Esophagus muscularis mucosa (tissue), 4 donors: ENCODE data around the gene ATAD1. TPM values are rescaled to one million over a fixed set of nuclear protein-coding genes. Genes with fewer than 3 reads are reported as not detected.
"Not testable (repeated sequence)": the region's sequence is repeated elsewhere in the genome, so short reads cannot be mapped to it uniquely, and the experiment has no call there.

Experiments used
- DNase-seq: peaks from one replicate; pipeline ENCODE4 v3.0.0-alpha.2; 2017; ENCODE audit errors: extremely low spot score
- H3K27ac ChIP-seq, 4 donors: fragments of 200-600 bp; sonication (generic); replicated peaks in 1 of 4; 1 replicate in 3 of 4; 2 replicates in 1 of 4; pipeline ENCODE4 v1.5.1; 2016 to 2019; ENCODE audit warnings: mild to moderate bottlenecking in 1 of 4
- H3K27me3 ChIP-seq, 4 donors: fragments of 200-600 bp; sonication (generic); one replicate each; pipeline versions ENCODE4 v1.5.1 to v1.6.0; 2016 to 2019
- H3K36me3 ChIP-seq, 4 donors: fragments of 200-600 bp; sonication (generic); one replicate each; pipeline ENCODE4 v1.5.1; 2016 to 2019
- H3K4me1 ChIP-seq, 4 donors: fragments of 200-600 bp; sonication (generic); one replicate each; pipeline ENCODE4 v1.5.1; 2016 to 2019
- H3K4me3 ChIP-seq, 4 donors: fragments of 200-600 bp; sonication (generic); 1 replicate in 2 of 4; 2 replicates in 2 of 4; pipeline ENCODE4 v1.5.1; 2016 to 2019; ENCODE audit warnings: mild to moderate bottlenecking in 4 of 4, moderate library complexity in 1 of 4
- H3K9me3 ChIP-seq, 4 donors: fragments of 200-600 bp; sonication (generic); 1 replicate in 3 of 4; 2 replicates in 1 of 4; pipeline ENCODE4 v1.5.1; 2016 to 2019
- EP300 ChIP-seq: sonication (generic); formaldehyde crosslinking; IDR thresholded peaks from one replicate; pipeline ENCODE4 v1.6.1; 2017; ENCODE audit warnings: antibody characterized with exemption
- POLR2A ChIP-seq: fragments of 450-650 bp; IDR thresholded peaks from one replicate; pipeline ENCODE4 v1.6.1; 2017; ENCODE audit warnings: antibody characterized with exemption, moderate library complexity, mild to moderate bottlenecking, low read depth
- POLR2AphosphoS5 ChIP-seq, 2 donors: sonication (generic); formaldehyde crosslinking; IDR thresholded peaks; one replicate each; pipeline ENCODE4 v1.6.1; 2017; ENCODE audit warnings: antibody characterized with exemption in 2 of 2
- WGBS: methylation state at CpG from one replicate; pipeline ENCODE4 v1.1.5; 2018; 5-methylcytosine and 5-hydroxymethylcytosine counted together
- intact Hi-C: fragments of 100-400 bp; cut with DNase I; formaldehyde crosslinking; loops from one replicate; pipeline ENCODE4 v1.15.1; 2023
- total RNA-seq, 4 donors: library from RNA; depleted of rRNA; stranded (reverse); fragments of >200 nt; gene quantifications; one replicate each; pipeline versions ENCODE4 v1.1.0 to v1.2.1, GENCODE V29; 2016
- TF ChIP-seq, protein P1 (sequence below), 3 experiments: fragments of 200-600 bp in 2 of 3; fragments of 450-650 bp in 1 of 3; sonication (generic) in 2 of 3; IDR thresholded peaks; one replicate each; pipeline ENCODE4 v1.5.1; 2017 to 2019; ENCODE audit warnings: antibody characterized with exemption in 3 of 3, mild to moderate bottlenecking in 2 of 3, moderate library complexity in 1 of 3

The ATAD1 gene
- total RNA-seq, 4 donors from 2014 or later = 29.1 to 41.3 (median 36.1) TPM

DNA sequence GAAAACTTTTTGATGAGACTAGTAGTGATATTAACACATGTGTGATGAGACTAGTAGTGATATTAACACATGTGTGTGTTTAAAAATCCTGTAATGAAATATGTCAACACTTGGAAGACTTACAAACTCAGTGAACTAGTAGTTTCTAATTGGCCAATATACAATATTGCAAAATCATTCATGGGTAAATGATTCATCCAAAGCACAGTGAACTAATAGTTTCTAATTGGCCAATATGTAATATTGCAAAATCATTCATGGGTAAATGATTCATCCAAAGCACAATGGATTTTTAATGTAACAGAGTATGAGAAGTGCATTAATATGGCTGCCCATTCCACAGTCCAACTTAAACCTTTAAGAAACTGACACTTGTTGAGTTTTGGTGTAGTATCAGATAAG, 77.8 kb downstream of the ATAD1 start:
- no peak overlapping the region for H3K4me3 ChIP-seq
- H3K9me3 ChIP-seq = no peaks in the 10 kb centered on the region
- intact Hi-C loops = no loop called here
- TF ChIP-seq, protein P1, sequence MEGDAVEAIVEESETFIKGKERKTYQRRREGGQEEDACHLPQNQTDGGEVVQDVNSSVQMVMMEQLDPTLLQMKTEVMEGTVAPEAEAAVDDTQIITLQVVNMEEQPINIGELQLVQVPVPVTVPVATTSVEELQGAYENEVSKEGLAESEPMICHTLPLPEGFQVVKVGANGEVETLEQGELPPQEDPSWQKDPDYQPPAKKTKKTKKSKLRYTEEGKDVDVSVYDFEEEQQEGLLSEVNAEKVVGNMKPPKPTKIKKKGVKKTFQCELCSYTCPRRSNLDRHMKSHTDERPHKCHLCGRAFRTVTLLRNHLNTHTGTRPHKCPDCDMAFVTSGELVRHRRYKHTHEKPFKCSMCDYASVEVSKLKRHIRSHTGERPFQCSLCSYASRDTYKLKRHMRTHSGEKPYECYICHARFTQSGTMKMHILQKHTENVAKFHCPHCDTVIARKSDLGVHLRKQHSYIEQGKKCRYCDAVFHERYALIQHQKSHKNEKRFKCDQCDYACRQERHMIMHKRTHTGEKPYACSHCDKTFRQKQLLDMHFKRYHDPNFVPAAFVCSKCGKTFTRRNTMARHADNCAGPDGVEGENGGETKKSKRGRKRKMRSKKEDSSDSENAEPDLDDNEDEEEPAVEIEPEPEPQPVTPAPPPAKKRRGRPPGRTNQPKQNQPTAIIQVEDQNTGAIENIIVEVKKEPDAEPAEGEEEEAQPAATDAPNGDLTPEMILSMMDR (IDR thresholded peaks at IDR 0.05) = no peak
- TF ChIP-seq POLR2AphosphoS5 (IDR thresholded peaks at IDR 0.05) = peak in 1 of 2 donors; percentile 20
- TF ChIP-seq EP300 = no peak
- H3K4me1 ChIP-seq = peaks cover 0 to 3% (median under 1%) of the 10 kb centered on the region in 4 donors
- no peaks in the 10 kb centered on the region for H3K27me3 ChIP-seq
- DNase-seq = no peak
- H3K27ac ChIP-seq = no peak overlapping the region
- H3K36me3 ChIP-seq = peaks cover 0 to 16% (median 4%) of the 10 kb centered on the region in 4 donors

DNA sequence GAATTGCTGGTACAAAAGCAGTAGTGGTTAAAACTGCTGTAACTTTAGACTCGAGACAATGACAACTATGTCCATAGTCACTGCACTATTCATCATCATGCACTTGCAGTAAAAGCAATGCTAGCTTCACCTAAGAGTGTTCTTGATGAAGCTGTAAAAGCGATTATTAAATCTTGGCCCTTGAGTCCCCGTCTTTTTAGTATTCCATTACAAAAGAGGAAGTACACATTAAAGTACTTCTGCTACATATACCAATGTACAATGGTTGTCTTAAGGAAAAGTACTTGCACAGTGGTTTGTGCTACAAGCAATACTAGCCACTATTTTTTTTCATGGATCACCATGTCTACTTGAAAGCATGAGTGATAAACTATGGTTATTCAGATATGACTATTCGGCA, 78.3 kb downstream of the ATAD1 start:
- TF ChIP-seq POLR2A = no peak
- TF ChIP-seq, protein P1 (IDR thresholded peaks at IDR 0.05) = no peak
- no peaks in the 10 kb centered on the region for H3K27me3 ChIP-seq
- no peak overlapping the region for H3K27ac ChIP-seq
- intact Hi-C loops = loop anchor here (5.0 kb wide), 1 partner anchor 207 kb away; no protein-coding TSS in a partner anchor
- H3K4me1 ChIP-seq = peaks cover 5 to 8% (median 6%) of the 10 kb centered on the region in 4 donors
- peaks cover 0 to 11% (median 4%) of the 10 kb centered on the region in 4 donors for H3K36me3 ChIP-seq
- WGBS = 86% methylated on average over 4 of the region's 4 CpGs
- no peak for DNase-seq
- no peaks in the 10 kb centered on the region for H3K9me3 ChIP-seq
- no peak overlapping the region for H3K4me3 ChIP-seq

DNA sequence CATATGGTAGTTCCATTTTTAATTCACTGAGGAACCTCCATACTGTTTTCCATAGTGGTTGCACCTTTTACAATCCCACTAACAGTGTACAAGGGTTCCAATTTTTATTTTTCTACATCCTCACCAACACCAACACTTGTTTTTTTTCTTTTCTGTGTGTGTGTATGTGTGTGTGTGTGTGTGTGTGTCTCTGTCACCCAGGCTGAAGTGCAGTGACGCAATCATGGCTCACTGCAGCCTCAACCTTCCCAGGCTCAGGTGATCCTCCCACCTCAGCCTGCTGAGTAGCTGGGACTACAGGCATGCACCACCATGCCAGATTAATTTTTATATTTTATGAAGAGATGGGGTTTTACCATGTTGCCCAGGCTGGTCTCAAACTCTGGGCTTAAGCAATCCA, 79.8 kb downstream of the ATAD1 start:
- WGBS = 100% methylated on average over 1 of the region's 1 CpG
- not testable (repeated sequence) for H3K36me3 ChIP-seq, H3K27me3 ChIP-seq

DNA sequence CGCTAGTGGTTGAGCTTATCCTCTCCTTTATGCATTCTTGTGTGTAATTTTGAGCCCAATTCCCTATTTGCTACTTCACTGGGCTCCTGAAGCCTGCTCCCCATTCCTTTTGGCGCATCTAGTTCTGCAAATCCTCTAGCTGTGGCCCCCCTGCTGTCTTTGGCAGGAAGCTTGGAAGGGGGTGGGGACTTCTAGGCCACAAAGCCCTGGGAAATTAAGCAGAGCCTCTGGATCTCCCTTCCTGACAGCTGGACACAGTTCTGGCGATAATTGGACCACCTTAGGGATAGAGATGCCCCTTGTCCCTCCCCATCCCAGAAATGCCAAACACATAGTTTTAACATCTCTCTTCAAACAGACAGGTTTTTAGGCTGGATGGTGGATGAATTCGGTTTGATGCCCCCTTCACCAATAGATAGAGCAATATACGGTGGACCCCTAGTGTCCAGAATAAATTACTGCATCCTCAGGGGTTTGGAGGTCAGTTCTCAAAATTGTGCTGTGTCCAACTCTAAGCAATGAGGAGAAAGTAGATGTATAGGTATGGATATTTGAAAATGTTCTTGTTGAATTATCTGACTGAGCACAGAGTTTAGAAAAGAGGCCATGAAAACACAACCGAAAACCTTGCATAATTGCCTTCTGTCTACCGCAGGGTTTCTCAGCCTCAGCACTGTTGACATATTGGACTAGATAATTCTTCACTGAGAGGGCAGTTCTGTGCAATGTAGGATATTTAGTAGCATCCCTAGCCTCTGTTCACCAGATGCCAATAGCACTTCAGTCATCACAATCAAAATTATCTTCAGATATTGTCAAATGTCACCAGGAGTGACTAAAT, 82.8 kb downstream of the ATAD1 start:
- Histone ChIP-seq H3K27me3 (no peaks in the 10 kb centered on the region), H3K9me3 (no peaks in the 10 kb centered on the region), H3K4me3 (no peak overlapping the region), H3K4me1 (peaks cover 5 to 9% (median 8%) of the 10 kb centered on the region in 4 donors), H3K36me3 (no peaks in the 10 kb centered on the region), H3K27ac (no peak overlapping the region)
- TF ChIP-seq, protein P1 (IDR thresholded peaks at IDR 0.05) = peak; percentile 68 to 80 (median 73)
- TF ChIP-seq POLR2A = no peak
- intact Hi-C loops = loop anchor here (2.0 to 5.0 kb wide), 2 partner anchors 80 to 203 kb away; no protein-coding TSS in a partner anchor
- no peak for DNase-seq
- 41% methylated on average over 7 of the region's 7 CpGs for WGBS

More for the DNA sequence above, 79.8 kb downstream of the ATAD1 start:
- not testable (repeated sequence) for H3K4me1 ChIP-seq, H3K27ac ChIP-seq, H3K4me3 ChIP-seq, DNase-seq, H3K9me3 ChIP-seq
- intact Hi-C loops = loop anchor here (5.0 kb wide), 1 partner anchor 206 kb away; no protein-coding TSS in a partner anchor

DNA sequence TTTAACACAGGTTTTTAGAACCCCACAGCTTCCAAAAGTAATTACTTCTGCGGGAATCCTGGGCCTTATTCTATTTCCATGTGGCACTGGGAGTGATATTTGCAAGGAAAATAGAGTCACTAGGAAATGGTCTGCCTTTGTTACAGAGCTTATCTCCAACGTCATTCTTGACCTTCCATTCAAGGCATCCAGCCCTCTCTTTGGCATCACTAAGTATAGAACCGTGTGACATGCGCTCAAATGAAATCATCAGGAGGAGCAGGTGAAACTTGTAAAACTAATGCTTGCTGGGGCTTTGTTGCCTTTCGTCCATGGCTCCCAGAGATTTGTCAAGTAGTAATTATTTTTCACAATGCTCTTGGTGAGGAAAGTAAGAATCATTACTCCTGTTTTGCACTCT, 84.9 kb downstream of the ATAD1 start:
- no peak for DNase-seq
- intact Hi-C loops = no loop called here
- Histone ChIP-seq H3K9me3 (no peaks in the 10 kb centered on the region), H3K4me3 (no peak overlapping the region), H3K27me3 (no peaks in the 10 kb centered on the region), H3K27ac (no peak overlapping the region), H3K36me3 (no peaks in the 10 kb centered on the region), H3K4me1 (peaks cover 5 to 9% (median 6%) of the 10 kb centered on the region in 4 donors)
- 79% methylated on average over 5 of the region's 5 CpGs for WGBS
- TF ChIP-seq EP300 (no peak), POLR2A (no peak), POLR2AphosphoS5 (IDR thresholded peaks at IDR 0.05) (no peak)
- TF ChIP-seq, protein P1 (IDR thresholded peaks at IDR 0.05) = no peak
